Transverse colon (tissue), 4 donors: ENCODE data around the gene AHNAK2. TPM values are rescaled to one million over a fixed set of nuclear protein-coding genes. Genes with fewer than 3 reads are reported as not detected.

Experiments
- DNase-seq: peaks from one replicate; pipeline ENCODE4 v3.0.0-alpha.2; 2019
- H3K27ac ChIP-seq, 4 donors: fragments of 200-600 bp; sonication (generic); 2 replicates each; pipeline ENCODE4 v1.5.1; 2016 to 2018; ENCODE audit warnings: inconsistent platforms in 4 of 4
- H3K27me3 ChIP-seq: fragments of 200-600 bp; sonication (generic); 2 replicates; pipeline ENCODE4 v1.5.1; 2017; ENCODE audit warnings: inconsistent platforms
- H3K36me3 ChIP-seq, 4 donors: fragments of 200-600 bp; sonication (generic); 2 replicates each; pipeline ENCODE4 v1.5.1; 2017 to 2019; ENCODE audit warnings: inconsistent platforms in 4 of 4
- H3K4me1 ChIP-seq, 4 donors: fragments of 200-600 bp; sonication (generic); 2 replicates each; pipeline ENCODE4 v1.5.1; 2017 to 2020; ENCODE audit warnings: inconsistent platforms in 4 of 4
- H3K4me3 ChIP-seq, 4 donors: fragments of 200-600 bp; sonication (generic); 1 replicate in 1 of 4; 2 replicates in 3 of 4; pipeline versions ENCODE4 v1.5.1 to v1.6.1; 2017 to 2019; ENCODE audit warnings: inconsistent platforms in 4 of 4
- H3K9me3 ChIP-seq, 2 donors: fragments of 200-600 bp; sonication (generic); 2 replicates each; pipeline ENCODE4 v1.5.1; 2017 to 2019; ENCODE audit warnings: inconsistent platforms in 2 of 2
- EP300 ChIP-seq: sonication (generic); formaldehyde crosslinking; IDR thresholded peaks from one replicate; pipeline ENCODE4 v1.6.1; 2017; ENCODE audit warnings: antibody characterized with exemption, low read depth
- POLR2A ChIP-seq: fragments of 450-650 bp; IDR thresholded peaks from one replicate; pipeline ENCODE4 v1.6.1; 2016; ENCODE audit warnings: antibody characterized with exemption, mild to moderate bottlenecking, moderate library complexity
- POLR2AphosphoS5 ChIP-seq, 3 donors: sonication (generic); formaldehyde crosslinking; IDR thresholded peaks; one replicate each; pipeline ENCODE4 v1.6.1; 2016; ENCODE audit warnings: antibody characterized with exemption in 3 of 3
- WGBS, 2 donors: methylation state at CpG; one replicate each; pipeline ENCODE4 v1.1.5; 2018; ENCODE audit warnings: low coverage in 1 of 2; 5-methylcytosine and 5-hydroxymethylcytosine counted together
- in situ Hi-C, 4 donors: fragments of 200-750 bp; cut with MboI; loops; one replicate each; pipeline versions ENCODE4 v1.15.0 to v1.15.1; 2017; ENCODE audit warnings: low sequenced_read_pairs in 3 of 4, low pct_ligation_motif_present in 1 of 4, low pct_unique_long_range_greater_than_20kb in 1 of 4
- intact Hi-C: fragments of 100-400 bp; cut with DNase I; formaldehyde crosslinking; loops from one replicate; pipeline ENCODE4 v1.15.1; 2023; ENCODE audit warnings: low total_unique reads
- total RNA-seq, 4 donors: library from RNA; depleted of rRNA; stranded (reverse); fragments of >200 nt; gene quantifications; one replicate each; pipeline ENCODE4 v1.1.0, GENCODE V29; 2016
- TF ChIP-seq, protein P1 (sequence below), 5 experiments: fragments of 200-600 bp in 3 of 5; fragments of 450-650 bp in 2 of 5; sonication (generic) in 3 of 5; IDR thresholded peaks; 1 replicate in 2 of 5; 2 replicates in 3 of 5; pipeline ENCODE4 v1.5.1; 2016 to 2017; ENCODE audit warnings: antibody characterized with exemption in 5 of 5, inconsistent platforms in 3 of 5, mild to moderate bottlenecking in 2 of 5, moderate library complexity in 1 of 5

Gene AHNAK2
- total RNA-seq, 4 donors from 2014 or later = 19.4 to 75.2 (median 28.5) TPM

- 85% methylated on average over 8 of the region's 12 CpGs; no CpG with 5 or more reads in 1 of the 2 donors for WGBS, 2 donors
- no peak for TF ChIP-seq POLR2AphosphoS5 (IDR thresholded peaks at IDR 0.05)
- TF ChIP-seq, protein P1, sequence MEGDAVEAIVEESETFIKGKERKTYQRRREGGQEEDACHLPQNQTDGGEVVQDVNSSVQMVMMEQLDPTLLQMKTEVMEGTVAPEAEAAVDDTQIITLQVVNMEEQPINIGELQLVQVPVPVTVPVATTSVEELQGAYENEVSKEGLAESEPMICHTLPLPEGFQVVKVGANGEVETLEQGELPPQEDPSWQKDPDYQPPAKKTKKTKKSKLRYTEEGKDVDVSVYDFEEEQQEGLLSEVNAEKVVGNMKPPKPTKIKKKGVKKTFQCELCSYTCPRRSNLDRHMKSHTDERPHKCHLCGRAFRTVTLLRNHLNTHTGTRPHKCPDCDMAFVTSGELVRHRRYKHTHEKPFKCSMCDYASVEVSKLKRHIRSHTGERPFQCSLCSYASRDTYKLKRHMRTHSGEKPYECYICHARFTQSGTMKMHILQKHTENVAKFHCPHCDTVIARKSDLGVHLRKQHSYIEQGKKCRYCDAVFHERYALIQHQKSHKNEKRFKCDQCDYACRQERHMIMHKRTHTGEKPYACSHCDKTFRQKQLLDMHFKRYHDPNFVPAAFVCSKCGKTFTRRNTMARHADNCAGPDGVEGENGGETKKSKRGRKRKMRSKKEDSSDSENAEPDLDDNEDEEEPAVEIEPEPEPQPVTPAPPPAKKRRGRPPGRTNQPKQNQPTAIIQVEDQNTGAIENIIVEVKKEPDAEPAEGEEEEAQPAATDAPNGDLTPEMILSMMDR (IDR thresholded peaks at IDR 0.05) = no peak
- TF ChIP-seq POLR2A = no peak
- TF ChIP-seq EP300 = no peak
- H3K36me3 ChIP-seq = no peaks in the 10 kb centered on the region
- DNase-seq = no peak
- intact Hi-C loops (no loop called here), in situ Hi-C loops (loop anchor here in 2 of 4 donors (5.0 to 10.0 kb wide), 2 partner anchors 71 to 73 kb away; no protein-coding TSS in a partner anchor)
- H3K27ac ChIP-seq = peak overlapping the region; percentile 80 to 92 (median 88)
- peaks cover 58 to 87% (median 67%) of the 10 kb centered on the region in 4 donors for H3K4me1 ChIP-seq
- H3K4me3 ChIP-seq = no peak overlapping the region
- H3K27me3 ChIP-seq = peaks cover 42% of the 10 kb centered on the region
- no peaks in the 10 kb centered on the region for H3K9me3 ChIP-seq
Observed at GRCh38 chr14:104971447-104972240, 6.5 kb downstream of the AHNAK2 start.

DNA sequence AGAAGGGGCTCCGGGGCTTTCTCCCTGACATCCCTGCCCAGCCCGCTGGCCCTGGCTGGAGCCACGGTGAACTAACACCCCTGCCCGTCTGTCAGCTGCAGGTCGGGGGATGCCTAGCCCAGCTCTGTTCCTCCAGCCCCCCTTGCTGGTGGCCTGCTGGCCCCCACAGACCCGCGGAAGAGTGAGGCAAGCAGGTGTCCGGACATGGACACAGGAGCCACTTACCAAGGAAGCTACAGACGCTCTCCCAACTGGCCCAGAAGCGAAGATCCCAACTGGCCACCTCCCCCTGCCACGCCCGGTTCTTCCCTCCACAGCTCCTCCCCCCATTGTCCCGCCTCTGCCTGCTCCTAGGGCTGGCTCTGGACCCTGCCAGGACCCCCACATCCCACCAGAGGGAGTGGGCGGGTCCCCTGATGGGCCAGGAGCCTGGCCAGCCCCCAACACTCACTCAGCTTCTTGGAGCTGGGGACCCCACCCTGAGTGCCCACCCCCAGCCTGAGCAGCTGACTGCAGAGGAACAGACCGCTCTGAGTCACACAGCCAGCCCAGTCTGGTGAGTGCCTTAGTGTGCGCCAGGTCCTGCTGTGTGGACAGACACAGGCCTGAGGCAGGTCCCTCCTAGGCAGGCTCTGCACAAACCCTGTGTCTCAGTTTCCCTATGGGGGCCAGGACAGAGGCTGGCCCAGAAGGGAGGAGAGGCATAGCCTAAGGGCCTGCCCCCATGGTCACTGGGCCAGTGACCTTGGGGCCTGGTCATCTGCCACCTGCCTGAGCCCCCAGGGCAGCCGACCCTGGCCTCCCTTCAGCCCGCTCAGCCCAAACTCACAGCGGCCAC lies 7.7 kb downstream of the AHNAK2 start:
- H3K4me1 ChIP-seq = peaks cover 46 to 76% (median 57%) of the 10 kb centered on the region in 4 donors
- H3K4me3 ChIP-seq = peak overlapping the region; percentile 24 to 32 (median 30)
- WGBS, 2 donors = 63% methylated on average over 16 of the region's 19 CpGs; no CpG with 5 or more reads in 1 of the 2 donors
- TF ChIP-seq POLR2A = no peak
- TF ChIP-seq POLR2AphosphoS5 (IDR thresholded peaks at IDR 0.05) = peak; percentile 56 to 67 (median 65)
- H3K27ac ChIP-seq = peak overlapping the region; percentile 80 to 92 (median 88)
- in situ Hi-C loops = loop anchor here in 2 of 4 donors (5.0 to 10.0 kb wide), 2 partner anchors 72 to 74 kb away; no protein-coding TSS in a partner anchor
- DNase-seq = peak; percentile 64
- intact Hi-C loops = no loop called here
- H3K36me3 ChIP-seq = no peaks in the 10 kb centered on the region
- no peaks in the 10 kb centered on the region for H3K9me3 ChIP-seq
- H3K27me3 ChIP-seq = peaks cover 44% of the 10 kb centered on the region

GRCh38 chr14:104969741-104970230 lies 8.4 kb downstream of the AHNAK2 start:
- Histone ChIP-seq H3K36me3 (no peaks in the 10 kb centered on the region), H3K27me3 (peaks cover 37% of the 10 kb centered on the region), H3K9me3 (no peaks in the 10 kb centered on the region), H3K4me3 (peak overlapping the region; percentile 24 to 32 (median 30)), H3K27ac (peak overlapping the region; percentile 80 to 92 (median 88)), H3K4me1 (peaks cover 40 to 69% (median 56%) of the 10 kb centered on the region in 4 donors)
- TF ChIP-seq EP300 = no peak
- no peak for TF ChIP-seq POLR2A
- TF ChIP-seq, protein P1 (IDR thresholded peaks at IDR 0.05) = no peak
- TF ChIP-seq POLR2AphosphoS5 (IDR thresholded peaks at IDR 0.05) = no peak
- in situ Hi-C loops = loop anchor here in 2 of 4 donors (5.0 to 10.0 kb wide), 2 partner anchors 73 to 75 kb away; no protein-coding TSS in a partner anchor
- WGBS, 2 donors = 86% methylated on average over 8 of the region's 10 CpGs; no CpG with 5 or more reads in 1 of the 2 donors
- no peak for DNase-seq
- intact Hi-C loops = no loop called here

DNA sequence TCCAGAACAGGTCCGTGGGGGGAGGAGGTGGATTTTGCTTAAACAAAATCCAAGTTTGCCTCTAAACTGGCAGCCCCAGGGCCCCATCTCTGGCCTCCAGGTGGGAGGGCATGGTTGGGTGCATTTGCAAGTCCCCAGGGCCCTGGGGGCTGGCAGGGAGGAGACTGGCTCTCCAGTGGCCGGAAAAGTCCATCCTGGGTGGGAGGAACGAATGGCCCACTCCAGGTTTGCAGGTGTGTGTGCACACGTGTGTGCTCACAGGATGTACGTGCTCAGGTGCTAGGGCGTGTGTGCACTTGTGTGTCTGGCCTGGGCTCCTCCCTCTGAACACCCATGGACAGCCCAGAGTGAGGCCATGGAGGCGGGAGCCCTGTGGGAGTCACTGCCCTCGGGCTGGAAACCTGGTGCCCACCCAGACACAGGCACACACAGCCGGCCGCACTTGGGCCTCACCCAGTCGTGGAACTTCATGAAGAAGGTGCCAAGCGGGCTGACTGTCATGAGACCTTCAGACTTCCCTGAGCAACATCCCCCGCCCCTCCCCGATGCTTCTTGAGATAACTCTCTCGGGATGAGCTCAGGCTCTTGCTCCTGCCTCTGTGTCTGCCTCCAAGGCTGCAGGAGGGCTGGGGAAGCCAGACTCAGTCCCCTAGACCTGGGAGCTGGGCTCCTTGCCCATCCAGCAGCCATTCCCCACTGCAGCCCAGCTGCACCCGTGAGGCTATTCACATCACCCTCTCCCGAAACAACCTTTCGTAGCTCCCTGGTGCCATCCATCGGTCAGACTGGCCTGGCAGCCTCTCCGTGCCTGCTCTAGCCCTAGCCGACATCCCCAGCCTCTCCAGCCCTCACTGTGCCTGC lies 9.4 kb downstream of the AHNAK2 start:
- WGBS, 2 donors = 59% methylated on average over 18 of the region's 21 CpGs; no CpG with 5 or more reads in 1 of the 2 donors
- TF ChIP-seq, protein P1 (IDR thresholded peaks at IDR 0.05) = peak in 2 of 5 experiments; percentile 15 to 17
- TF ChIP-seq POLR2AphosphoS5 (IDR thresholded peaks at IDR 0.05) = no peak
- intact Hi-C loops = no loop called here
- Histone ChIP-seq H3K4me1 (peaks cover 30 to 59% (median 47%) of the 10 kb centered on the region in 4 donors), H3K9me3 (no peaks in the 10 kb centered on the region), H3K36me3 (no peaks in the 10 kb centered on the region), H3K4me3 (peak overlapping the region in 2 of 4 donors; percentile 22 to 37), H3K27ac (peak overlapping the region; percentile 80 to 92 (median 88)), H3K27me3 (peaks cover 30% of the 10 kb centered on the region)
- no peak for DNase-seq
- in situ Hi-C loops = no loop called here
